Activated T-cell treated with anti-CD3 and anti-CD28 coated beads, Interleukin-2, amount 50 U/mL, for 72 hours (primary cell): ENCODE results near the gene PITRM1. TPM values are rescaled to one million over a fixed set of nuclear protein-coding genes. Genes with fewer than 3 reads are reported as not detected.
"Not testable (repeated sequence)": the region's sequence is repeated elsewhere in the genome, so short reads cannot be mapped to it uniquely, and the experiment has no call there.

Experiments used
- ATAC-seq, 2 donors: fragments of 150-1000 bp; cut with Tn5 transposase; replicated peaks in 1 of 2; 2 replicates each; pipeline ENCODE4 v1.10.0; 2021; ENCODE audit warnings: moderate library complexity in 2 of 2, mild to moderate bottlenecking in 1 of 2
- DNase-seq, 2 donors: peaks; one replicate each; pipeline ENCODE4 v3.0.0; 2021 to 2022; ENCODE audit warnings: mixed read lengths in 1 of 2
- H3K27ac Mint-ChIP-seq: one replicate; pipeline ENCODE4 v1.8.0; 2022; ENCODE audit warnings: mild to moderate bottlenecking, moderate library complexity, mixed read lengths
- H3K27me3 Mint-ChIP-seq: one replicate; pipeline ENCODE4 v1.8.0; 2022; ENCODE audit warnings: low read depth, mixed read lengths
- H3K36me3 Mint-ChIP-seq, 2 donors: one replicate each; pipeline ENCODE4 v1.8.0; 2022; ENCODE audit warnings: mixed read lengths in 2 of 2, mild to moderate bottlenecking in 1 of 2; ENCODE audit not compliant: insufficient read depth in 2 of 2
- H3K4me1 Mint-ChIP-seq: one replicate; pipeline ENCODE4 v1.8.0; 2022; ENCODE audit warnings: low read depth, mixed read lengths
- H3K4me3 Mint-ChIP-seq, 2 donors: one replicate each; pipeline ENCODE4 v1.8.0; 2022; ENCODE audit warnings: mild to moderate bottlenecking in 2 of 2, mixed read lengths in 2 of 2, moderate library complexity in 2 of 2
- H3K9me3 Mint-ChIP-seq, 2 donors: one replicate each; pipeline ENCODE4 v1.8.0; 2022; ENCODE audit warnings: mixed read lengths in 2 of 2
- total RNA-seq, 2 donors: library from RNA; stranded (reverse); gene quantifications; one replicate each; pipeline ENCODE4 v1.2.3, GENCODE V29; 2022

PITRM1 gene
- 10 to 100 TPM; 76.7 to 79.9 TPM for total RNA-seq

- peak; percentile 93 to 95 for ATAC-seq
- H3K27ac Mint-ChIP-seq, result peak within 1 kb of the TSS; percentile 88
- H3K4me1 Mint-ChIP-seq, result peaks cover 25% of the 10 kb centered on the region
- peak within 1 kb of the TSS; percentile 68 to 95 for H3K4me3 Mint-ChIP-seq
- peaks cover 25% of the 10 kb centered on the region for H3K27me3 Mint-ChIP-seq
- DNase-seq, result peak; percentile 99
- peaks cover 0 to 2% of the 10 kb centered on the region in 2 donors for H3K9me3 Mint-ChIP-seq
- H3K36me3 Mint-ChIP-seq, result peaks cover 11 to 12% of the 10 kb centered on the region in 2 donors
These were observed at the start of gene PITRM1 for GRCh38 chr10:3172446-3173170. Gene PITRM1 (minus strand): TSS chr10:3172782. CDS start chr10:3172772, 10 bp downstream.

GRCh38 chr10:3222068-3222467, 49.5 kb upstream of the PITRM1 start:
- no peak for DNase-seq
- no peak for ATAC-seq
- H3K36me3 Mint-ChIP-seq, result peaks cover 0 to 2% of the 10 kb centered on the region in 2 donors
- peaks cover 4% of the 10 kb centered on the region for H3K27me3 Mint-ChIP-seq
- no peaks in the 10 kb centered on the region for H3K4me1 Mint-ChIP-seq
- no peak overlapping the region for H3K4me3 Mint-ChIP-seq
- H3K27ac Mint-ChIP-seq, result no peak overlapping the region
- peaks cover 6 to 8% of the 10 kb centered on the region in 2 donors for H3K9me3 Mint-ChIP-seq

GRCh38 chr10:3221601-3222000, 49.0 kb upstream of the PITRM1 start:
- H3K36me3 Mint-ChIP-seq, ATAC-seq, H3K27ac Mint-ChIP-seq, H3K4me1 Mint-ChIP-seq, H3K9me3 Mint-ChIP-seq, H3K4me3 Mint-ChIP-seq, DNase-seq, H3K27me3 Mint-ChIP-seq: not testable (repeated sequence)

- Mint-ChIP-seq H3K9me3 (peaks cover 6 to 8% of the 10 kb centered on the region in 2 donors), H3K27me3 (peaks cover 8% of the 10 kb centered on the region), H3K27ac (no peak overlapping the region), H3K36me3 (peaks cover 0 to 2% of the 10 kb centered on the region in 2 donors), H3K4me3 (no peak overlapping the region), H3K4me1 (no peaks in the 10 kb centered on the region)
- ATAC-seq (no peak), DNase-seq (no peak)
These were observed 48.3 kb upstream of the PITRM1 start for GRCh38 chr10:3220853-3221252.

- H3K36me3 Mint-ChIP-seq, H3K9me3 Mint-ChIP-seq, H3K4me3 Mint-ChIP-seq, H3K27ac Mint-ChIP-seq, ATAC-seq, H3K4me1 Mint-ChIP-seq, DNase-seq: not testable (repeated sequence)
- peaks cover 15% of the 10 kb centered on the region for H3K27me3 Mint-ChIP-seq
These were observed 46.5 kb upstream of the PITRM1 start for GRCh38 chr10:3219021-3219628.

GRCh38 chr10:3217853-3218252, 45.3 kb upstream of the PITRM1 start:
- Mint-ChIP-seq H3K27ac (no peak overlapping the region), H3K9me3 (peaks cover 6 to 8% of the 10 kb centered on the region in 2 donors), H3K4me3 (no peak overlapping the region), H3K4me1 (no peaks in the 10 kb centered on the region), H3K27me3 (peaks cover 15% of the 10 kb centered on the region), H3K36me3 (peaks cover 0 to 2% of the 10 kb centered on the region in 2 donors)
- ATAC-seq, result no peak
- DNase-seq, result no peak

- Mint-ChIP-seq H3K9me3 (peaks cover 6 to 8% of the 10 kb centered on the region in 2 donors), H3K36me3 (peaks cover 0 to 2% of the 10 kb centered on the region in 2 donors), H3K4me3 (no peak overlapping the region), H3K27me3 (peaks cover 15% of the 10 kb centered on the region), H3K27ac (no peak overlapping the region), H3K4me1 (no peaks in the 10 kb centered on the region)
- ATAC-seq, result no peak
- no peak for DNase-seq
These were observed 44.7 kb upstream of the PITRM1 start for GRCh38 chr10:3217301-3217700.

- Mint-ChIP-seq H3K4me3 (no peak overlapping the region), H3K4me1 (no peaks in the 10 kb centered on the region), H3K9me3 (peaks cover 3 to 8% of the 10 kb centered on the region in 2 donors), H3K36me3 (no peaks in the 10 kb centered on the region), H3K27ac (no peak overlapping the region), H3K27me3 (peaks cover 24% of the 10 kb centered on the region)
- DNase-seq, result no peak
- ATAC-seq, result no peak
These were observed 42.7 kb upstream of the PITRM1 start for GRCh38 chr10:3215153-3215775.

- H3K4me3 Mint-ChIP-seq, result no peak overlapping the region
- no peak overlapping the region for H3K27ac Mint-ChIP-seq
- H3K27me3 Mint-ChIP-seq, result peaks cover 38% of the 10 kb centered on the region
- H3K36me3 Mint-ChIP-seq, result no peaks in the 10 kb centered on the region
- H3K4me1 Mint-ChIP-seq, result no peaks in the 10 kb centered on the region
- DNase-seq (no peak), ATAC-seq (no peak)
- peaks cover 0 to 4% of the 10 kb centered on the region in 2 donors for H3K9me3 Mint-ChIP-seq
These were observed 41.4 kb upstream of the PITRM1 start for GRCh38 chr10:3213758-3214515.

GRCh38 chr10:3213208-3213607, 40.6 kb upstream of the PITRM1 start:
- H3K36me3 Mint-ChIP-seq, result no peaks in the 10 kb centered on the region
- H3K9me3 Mint-ChIP-seq, result no peaks in the 10 kb centered on the region
- ATAC-seq (no peak), DNase-seq (no peak)
- H3K27me3 Mint-ChIP-seq, result peaks cover 45% of the 10 kb centered on the region
- no peak overlapping the region for H3K27ac Mint-ChIP-seq
- no peak overlapping the region for H3K4me3 Mint-ChIP-seq
- H3K4me1 Mint-ChIP-seq, result no peaks in the 10 kb centered on the region

GRCh38 chr10:3210251-3210877, 37.8 kb upstream of the PITRM1 start:
- Mint-ChIP-seq H3K4me1 (no peaks in the 10 kb centered on the region), H3K27me3 (peaks cover 54% of the 10 kb centered on the region), H3K27ac (no peak overlapping the region), H3K9me3 (no peaks in the 10 kb centered on the region), H3K4me3 (no peak overlapping the region), H3K36me3 (no peaks in the 10 kb centered on the region)
- DNase-seq (no peak), ATAC-seq (no peak)

- Mint-ChIP-seq H3K9me3 (no peaks in the 10 kb centered on the region), H3K4me3 (no peak overlapping the region), H3K36me3 (no peaks in the 10 kb centered on the region), H3K27ac (no peak overlapping the region), H3K27me3 (peaks cover 61% of the 10 kb centered on the region), H3K4me1 (peaks cover 2% of the 10 kb centered on the region)
- ATAC-seq (no peak), DNase-seq (no peak)
These were observed 36.2 kb upstream of the PITRM1 start for GRCh38 chr10:3208481-3209406.
